ENCODE measurements around the gene MORC2.

Gene MORC2

GRCh38 chr22:30948930-30949342 lies 19.6 kb downstream of the MORC2 start:
- DNase-seq, result no peak

DNA sequence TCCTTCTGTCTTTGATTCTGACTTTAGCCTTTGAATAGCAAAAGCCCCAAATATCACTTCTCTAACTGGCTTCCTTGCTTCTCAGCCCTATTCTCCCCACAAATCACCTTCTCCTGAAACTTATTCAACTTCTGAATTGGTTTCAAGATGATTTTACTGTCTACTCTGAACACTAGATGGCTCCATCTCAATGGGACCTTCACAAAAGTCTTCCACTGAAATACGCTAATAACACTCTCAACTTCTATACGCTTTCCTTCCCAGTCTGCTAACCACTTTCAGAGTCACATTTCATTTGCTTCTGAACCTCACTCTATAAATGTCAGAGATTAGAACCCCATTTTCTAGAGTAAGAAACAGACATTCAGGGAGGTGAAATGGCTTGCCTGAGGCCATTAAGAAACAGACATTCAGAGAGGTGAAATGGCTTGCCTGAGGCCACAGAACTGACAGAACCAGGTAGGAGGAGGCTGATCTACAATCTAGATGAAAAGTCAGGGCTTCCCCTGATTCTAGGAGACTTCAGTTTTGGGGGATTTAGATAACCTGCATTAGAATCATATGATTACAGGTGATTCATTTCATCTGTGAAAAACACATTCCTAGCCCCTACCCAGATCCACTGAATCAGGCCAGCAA lies 20.6 kb downstream of the MORC2 start:
- DNase-seq, result no peak

DNA sequence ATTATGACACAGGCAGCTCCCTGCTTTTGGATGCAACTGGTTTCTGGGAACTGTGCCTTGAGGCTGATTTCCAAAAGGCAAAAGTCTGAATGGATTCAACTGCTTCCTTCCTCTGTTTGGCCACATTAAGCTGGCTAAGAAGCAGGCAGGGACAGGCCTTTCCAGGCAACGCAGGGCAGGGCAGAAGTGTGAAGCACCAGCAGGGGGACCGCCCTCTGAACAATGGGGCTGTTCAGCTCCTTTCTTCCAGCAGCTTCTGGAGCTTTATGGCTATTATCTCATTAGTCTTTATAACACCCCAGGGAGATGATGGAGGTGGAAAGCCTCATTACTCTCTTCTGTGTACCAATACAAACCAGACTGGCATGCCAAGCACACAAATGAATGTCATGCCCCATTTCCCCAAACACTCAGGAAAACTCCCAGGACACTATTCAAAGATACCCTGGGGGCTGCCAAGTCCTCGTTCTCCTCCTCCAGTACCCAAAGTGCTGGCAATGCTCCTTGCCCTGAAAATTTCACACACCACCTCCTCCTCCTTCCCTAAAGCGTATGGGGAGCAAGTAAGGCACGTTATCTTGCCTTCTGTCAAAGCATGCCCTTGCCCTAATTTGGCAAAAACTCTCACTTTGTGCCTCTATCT lies 21.3 kb downstream of the MORC2 start:
- DNase-seq, result no peak

- DNase-seq, result no peak
Observed at GRCh38 chr22:30946354-30946753, 22.2 kb downstream of the MORC2 start.

DNA sequence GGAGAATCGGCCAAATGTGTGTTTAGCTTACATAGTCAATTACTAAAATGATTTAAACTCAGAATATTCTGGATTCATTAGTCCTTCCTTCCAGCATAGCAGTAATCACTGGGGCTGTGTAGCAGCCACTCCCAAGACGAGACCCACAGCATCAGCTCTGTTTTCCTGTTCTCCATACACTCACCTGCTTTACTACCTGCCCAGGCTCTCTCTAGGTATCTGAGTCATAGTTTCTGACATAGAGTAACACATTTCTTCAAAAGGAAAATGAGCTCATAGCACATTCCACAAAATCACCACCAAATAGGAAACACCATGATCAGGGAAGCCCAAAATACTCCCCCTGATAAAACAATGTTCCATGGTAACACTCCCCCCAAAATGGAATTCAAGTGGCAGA lies 22.9 kb downstream of the MORC2 start:
- DNase-seq, result no peak

- no peak for DNase-seq
Observed at GRCh38 chr22:30944986-30945385, 23.6 kb downstream of the MORC2 start.

GRCh38 chr22:30943368-30943767 lies 25.2 kb downstream of the MORC2 start:
- no peak for DNase-seq

GRCh38 chr22:30941363-30941740 lies 27.2 kb downstream of the MORC2 start:
- DNase-seq, result no peak

DNA sequence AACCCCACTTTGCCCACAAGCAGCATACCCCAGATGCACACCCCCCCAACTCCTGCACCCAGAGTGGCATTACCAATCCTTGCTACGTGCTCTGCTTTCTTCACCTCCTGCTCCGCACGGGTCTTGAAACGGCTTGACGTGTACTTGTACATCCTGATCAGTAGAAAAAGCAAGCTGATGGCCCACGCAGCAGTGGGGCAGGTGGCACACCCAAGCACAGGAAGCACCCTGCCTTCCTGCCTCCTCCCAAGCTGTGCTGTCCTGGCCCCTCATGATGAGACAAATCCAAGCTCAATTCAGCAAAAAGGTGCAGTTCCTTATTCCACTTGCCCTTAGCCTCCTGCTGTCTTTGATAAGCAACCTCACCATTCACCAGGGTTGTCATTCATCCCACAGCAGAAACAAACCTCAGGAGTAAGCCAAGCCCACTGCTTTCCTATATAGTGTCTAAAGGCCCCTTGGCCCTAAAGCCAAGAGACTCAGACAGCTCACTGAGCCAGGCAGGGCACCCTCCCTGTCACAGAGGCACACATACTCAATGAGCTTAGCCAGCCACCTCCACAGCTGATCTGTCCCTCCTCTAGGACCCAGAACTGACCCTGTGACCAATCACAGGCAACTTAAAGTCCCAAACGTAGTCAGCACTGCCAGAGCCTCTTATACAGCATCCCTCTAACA lies 27.8 kb downstream of the MORC2 start:
- no peak for DNase-seq

DNA sequence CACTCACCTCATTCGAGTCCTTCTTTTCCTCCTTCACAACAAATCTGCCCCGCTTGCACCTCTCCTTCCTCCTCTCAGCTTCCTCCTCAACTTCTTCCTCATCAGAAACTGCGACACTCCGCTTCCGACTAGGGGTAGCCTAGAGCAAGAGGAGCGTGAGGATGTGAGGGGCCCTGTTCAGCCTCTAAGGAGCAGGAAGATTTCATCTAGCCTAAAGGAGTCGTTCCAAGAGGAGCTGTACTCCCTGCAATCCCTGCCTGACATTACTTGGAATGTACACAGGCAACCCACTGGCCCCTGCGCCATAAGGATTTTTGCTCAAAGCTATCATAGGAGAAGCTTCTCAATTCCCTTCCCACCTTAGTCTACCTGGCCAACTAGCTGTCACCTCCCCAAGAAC lies 34.5 kb downstream of the MORC2 start:
- no peak for DNase-seq

DNA sequence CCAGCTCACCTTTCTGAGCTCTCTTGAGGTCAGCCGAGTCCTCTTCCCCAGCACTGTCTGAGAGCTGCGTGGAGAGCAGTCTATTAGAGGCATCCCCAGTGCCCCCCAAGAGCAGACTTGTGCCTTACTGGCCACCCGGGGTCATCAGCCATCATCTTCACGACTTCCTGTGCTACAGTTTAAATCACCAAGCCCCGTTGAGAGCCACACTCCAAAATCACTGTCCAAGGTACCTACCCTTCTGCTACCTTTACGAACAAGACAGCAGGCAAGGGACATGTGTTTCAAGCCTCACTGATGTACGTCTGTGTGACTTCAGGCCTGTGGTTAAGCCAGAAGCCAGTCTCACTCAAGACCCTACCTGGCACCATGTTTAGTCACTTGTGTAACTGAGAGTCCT lies 35.1 kb downstream of the MORC2 start:
- DNase-seq, result no peak

GRCh38 chr22:30932661-30933060 lies 35.9 kb downstream of the MORC2 start:
- DNase-seq, result no peak

- no peak for DNase-seq
Observed at GRCh38 chr22:30931541-30932300, 36.9 kb downstream of the MORC2 start.

- no peak for DNase-seq
Observed at GRCh38 chr22:30930228-30930627, 38.3 kb downstream of the MORC2 start.

GRCh38 chr22:30928401-30928800 lies 40.2 kb downstream of the MORC2 start:
- no peak for DNase-seq

GRCh38 chr22:30927806-30928205 lies 40.8 kb downstream of the MORC2 start:
- DNase-seq, result no peak

- no peak for DNase-seq
Observed at GRCh38 chr22:30926706-30927105, 41.9 kb downstream of the MORC2 start.

DNA sequence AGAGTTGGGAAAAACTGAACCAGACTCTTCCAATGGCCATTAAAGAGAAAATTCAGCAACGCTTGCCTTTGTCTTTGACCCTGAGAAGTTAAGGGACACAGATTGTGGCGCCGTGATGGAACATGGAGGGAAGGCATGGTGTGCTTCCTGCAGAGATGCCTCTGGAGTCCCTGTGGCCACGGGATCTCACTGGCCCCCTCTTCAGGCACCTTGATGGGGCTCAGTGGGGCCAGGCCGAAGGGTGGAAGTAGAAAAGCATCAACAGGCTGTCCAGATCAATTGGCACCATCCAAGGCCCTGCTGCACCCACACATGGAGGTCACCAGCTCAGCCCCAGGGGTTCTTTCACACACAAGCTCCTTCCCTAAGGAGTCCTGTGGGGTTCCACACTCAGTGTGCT lies 42.9 kb downstream of the MORC2 start:
- DNase-seq, result no peak

GRCh38 chr22:30923168-30923900 lies 45.2 kb downstream of the MORC2 start:
- no peak for DNase-seq

GRCh38 chr22:30922151-30922611 lies 46.4 kb downstream of the MORC2 start:
- DNase-seq, result no peak

GRCh38 chr22:30921108-30921507 lies 47.5 kb downstream of the MORC2 start:
- DNase-seq, result no peak

- peak; percentile 26 for DNase-seq
Observed at GRCh38 chr22:30920407-30920806, 48.2 kb downstream of the MORC2 start.

DNA sequence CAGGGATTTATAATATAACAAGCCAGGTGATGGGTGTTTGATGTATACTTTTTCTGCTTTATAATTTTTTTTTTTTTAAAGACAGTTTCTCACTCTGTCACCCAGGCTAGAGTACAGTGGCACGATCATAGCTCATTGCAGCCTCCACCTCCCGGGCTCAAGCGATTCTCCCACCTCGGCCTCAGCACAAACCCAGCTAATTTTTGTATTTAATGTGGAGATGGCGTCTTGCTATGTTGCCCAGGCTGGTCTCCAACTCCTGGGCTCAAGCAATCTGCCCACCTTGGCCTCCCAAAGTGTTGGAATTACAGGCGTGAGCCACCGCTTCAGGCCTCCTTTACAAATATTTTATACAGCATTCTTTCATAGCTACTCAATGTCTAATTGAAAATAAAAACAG lies 48.6 kb downstream of the MORC2 start:
- DNase-seq, result no peak
